HG03159 (cell line): ENCODE results near the gene TMEM229B.
A peak's percentile ranks its signal among the peaks of the same experiment; 100 is the strongest.

Experiments
- ATAC-seq: cut with Tn5 transposase; IDR thresholded peaks from one replicate; pipeline ENCODE4 v1.9.1; 2021; ENCODE audit warnings: mild to moderate bottlenecking, moderate library complexity; ENCODE audit not compliant: unreplicated experiment

The TMEM229B gene

DNA sequence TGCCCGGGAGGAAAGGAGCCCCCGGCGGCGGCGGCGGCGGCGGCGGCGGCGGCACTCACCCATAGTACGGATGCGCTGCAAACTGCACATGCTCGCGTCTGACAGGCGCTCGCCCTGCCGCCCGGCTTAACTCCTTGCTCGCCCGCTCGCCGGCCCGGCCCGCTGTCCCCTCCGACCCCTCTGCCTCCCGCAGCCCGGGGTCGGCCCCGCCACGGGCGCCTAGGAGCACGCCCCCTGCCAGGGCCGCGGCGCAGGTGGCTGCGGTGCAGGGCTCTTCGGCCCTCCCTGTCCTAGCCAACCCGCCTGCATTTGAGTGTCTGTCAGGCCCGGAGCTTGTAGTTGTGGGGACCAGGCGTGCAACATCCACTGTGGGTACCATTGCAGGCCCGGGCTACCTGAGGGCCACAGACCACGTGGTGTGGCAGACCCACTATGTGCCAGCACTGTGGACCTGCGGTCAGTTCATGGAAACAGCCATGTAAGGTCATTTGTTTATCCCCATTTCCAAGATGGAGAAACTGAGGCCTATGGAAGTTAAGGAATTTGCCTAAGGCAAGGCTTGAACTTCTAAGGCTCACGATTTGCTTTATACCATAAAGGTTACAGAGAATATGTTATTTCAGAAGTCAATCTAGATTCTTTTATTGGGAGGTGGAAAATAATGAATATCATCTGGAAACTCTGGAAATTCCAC is 27.0 kb upstream of the TMEM229B start:
- peak; percentile 55 for ATAC-seq

DNA sequence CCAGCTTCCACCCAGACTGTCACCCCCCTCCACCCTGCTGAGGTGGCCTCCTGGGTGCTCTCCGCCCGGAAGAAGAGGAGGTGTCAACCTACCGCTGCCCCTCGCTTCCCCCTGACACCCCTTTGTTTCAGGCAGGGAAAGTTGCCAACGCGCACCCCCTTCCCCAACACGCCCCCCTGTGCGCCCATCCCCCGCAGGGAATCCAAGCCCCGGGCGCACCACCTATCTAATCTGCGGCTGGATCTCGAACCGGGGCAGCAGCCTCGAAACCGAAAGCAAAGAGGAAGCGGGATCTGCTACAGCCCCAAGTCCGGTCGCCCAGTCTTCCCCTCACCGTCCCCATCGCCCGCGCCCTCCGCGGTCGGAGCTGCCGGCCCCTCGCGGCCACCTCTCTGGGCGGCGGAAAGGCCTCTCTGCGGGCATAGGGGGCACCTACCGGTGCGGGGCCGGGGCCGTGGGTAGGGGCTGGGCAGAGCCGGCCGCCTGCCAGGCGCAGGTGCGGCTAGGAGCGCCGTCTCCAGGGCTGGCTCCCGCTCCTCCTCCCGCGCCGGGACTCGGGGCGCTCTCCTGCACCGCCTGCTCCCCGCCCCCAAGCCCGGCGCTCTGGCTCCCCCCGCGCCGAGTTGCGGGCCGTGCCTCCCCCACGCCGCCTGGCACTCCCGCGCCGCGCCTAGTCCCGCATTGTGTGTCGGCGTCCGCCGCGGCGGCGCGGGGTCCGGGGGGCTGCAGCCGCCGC is 26.3 kb upstream of the TMEM229B start:
- ATAC-seq: peak; percentile 49

- ATAC-seq: no peak
Measured at GRCh38 chr14:67514203-67514607, 25.7 kb upstream of the TMEM229B start.

DNA sequence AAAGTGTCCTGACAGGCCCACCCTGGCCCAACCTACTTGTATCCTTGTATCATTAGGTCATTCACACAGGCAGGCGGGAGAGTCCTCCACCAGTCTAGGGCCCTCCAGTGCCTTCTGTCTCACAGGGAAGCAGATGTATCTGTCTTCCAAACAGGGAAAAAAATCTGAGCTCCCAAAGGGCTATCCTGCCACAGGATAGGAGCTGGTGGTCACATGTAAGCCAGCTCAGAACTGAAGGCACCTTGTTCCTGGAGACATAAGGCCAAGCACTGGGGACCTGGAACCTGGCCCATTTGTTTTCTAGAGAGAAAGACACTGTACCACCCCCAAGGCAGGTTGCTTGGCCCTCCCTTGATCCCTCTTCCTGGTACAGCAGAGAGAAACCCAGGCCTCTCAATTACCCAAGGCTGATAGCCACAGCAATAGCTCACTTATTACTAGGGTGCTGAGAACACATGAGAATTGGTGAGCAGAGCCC is 25.1 kb upstream of the TMEM229B start:
- no peak for ATAC-seq

DNA sequence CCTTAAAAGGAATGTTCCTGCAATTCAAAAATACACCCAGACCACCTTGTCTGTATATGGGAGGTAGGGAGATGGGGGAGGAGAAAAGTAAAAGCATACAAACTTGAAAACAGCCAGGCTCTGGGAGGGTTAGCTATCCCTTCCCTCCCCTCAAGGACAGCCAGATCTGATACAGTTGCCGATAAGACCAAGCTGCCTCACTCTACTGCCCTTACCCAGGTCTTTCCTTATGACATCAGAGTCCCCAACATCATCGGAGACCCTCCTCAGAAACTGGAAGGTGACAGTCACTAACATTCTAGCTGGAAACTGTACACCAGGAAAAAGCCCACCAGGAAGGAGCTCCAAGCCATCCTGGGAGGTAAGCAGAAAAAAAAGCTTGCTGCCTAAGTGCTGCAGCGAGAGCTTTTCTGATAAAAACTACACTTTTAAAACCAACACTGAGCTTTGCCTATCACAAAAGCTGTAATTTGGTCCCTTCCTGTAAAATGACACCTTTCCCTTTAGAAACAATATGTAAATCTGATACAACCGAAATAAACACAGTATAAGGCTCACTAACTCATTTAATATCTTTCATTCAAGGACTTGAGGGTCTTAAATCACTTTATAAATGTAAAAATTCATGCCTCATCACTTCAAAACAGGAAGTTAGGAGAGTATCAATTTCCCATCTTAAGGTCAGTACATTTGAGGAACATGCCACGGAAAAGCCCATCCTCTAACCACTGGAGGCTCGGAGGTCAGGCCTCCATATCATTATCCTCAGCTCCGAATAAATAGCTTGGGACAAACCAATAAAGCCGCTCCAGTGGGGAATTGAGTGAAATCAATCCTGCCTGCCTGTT is 24.2 kb upstream of the TMEM229B start:
- ATAC-seq: no peak

DNA sequence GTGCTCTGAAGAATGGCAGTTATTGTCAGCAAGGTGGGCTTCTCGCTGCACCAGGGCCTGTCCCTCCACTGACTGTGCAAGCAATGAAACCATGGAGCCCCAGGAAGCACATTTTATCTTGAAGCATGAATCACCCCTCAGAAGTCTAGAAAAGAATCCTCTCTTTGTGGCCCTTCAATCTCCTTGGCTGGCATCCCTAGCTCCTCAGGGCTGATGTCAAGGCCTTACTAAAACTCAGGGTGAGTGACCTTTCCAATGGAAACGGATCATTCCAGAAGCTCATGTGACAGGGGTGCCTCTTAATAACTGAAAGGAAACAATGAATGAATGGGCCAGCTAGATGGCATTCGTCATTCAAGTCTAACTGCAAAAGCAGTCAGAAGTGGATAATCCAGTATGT is 22.3 kb upstream of the TMEM229B start:
- ATAC-seq: no peak

DNA sequence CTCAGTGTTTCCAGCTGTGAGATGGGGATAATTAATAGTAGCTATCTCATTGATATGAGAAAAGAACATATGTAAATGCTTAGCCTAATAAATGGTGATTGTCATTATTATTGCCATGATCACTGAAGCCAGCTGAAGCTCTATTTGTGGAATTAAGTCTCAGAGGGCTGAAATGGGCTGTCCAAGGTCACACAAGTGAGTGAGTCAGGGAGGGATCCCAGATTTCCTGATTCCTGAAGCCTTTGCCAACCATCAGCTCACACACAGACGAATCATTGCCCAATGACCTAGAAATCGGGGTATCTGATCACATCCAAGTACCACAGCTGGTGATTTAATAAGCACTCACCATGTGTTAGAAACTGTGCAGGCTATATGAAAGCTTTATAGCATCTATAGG is 21.6 kb upstream of the TMEM229B start:
- ATAC-seq: no peak

DNA sequence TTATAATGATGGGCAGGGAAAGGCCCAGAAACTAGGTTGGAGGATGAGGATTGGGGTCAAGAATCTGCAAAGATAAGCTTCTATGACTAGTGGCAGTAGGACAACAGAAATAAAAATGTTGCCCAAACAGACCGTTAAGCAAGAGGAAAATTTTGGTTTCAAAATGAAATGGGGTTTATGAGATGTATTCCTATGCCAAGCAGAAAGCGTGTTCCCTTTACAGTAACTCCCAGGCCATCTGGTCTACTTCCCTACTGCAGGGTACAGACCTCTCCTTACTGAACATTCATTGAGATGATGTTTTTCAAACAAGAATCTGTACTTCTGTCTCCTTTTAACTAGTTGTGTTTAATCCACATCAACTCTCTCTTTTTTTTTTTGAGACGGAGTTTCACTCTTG is 20.4 kb upstream of the TMEM229B start:
- no peak for ATAC-seq

- ATAC-seq: no peak
Measured at GRCh38 chr14:67505254-67505653, 16.7 kb upstream of the TMEM229B start.

GRCh38 chr14:67503331-67503730 is 14.8 kb upstream of the TMEM229B start:
- no peak for ATAC-seq

GRCh38 chr14:67502867-67503266 is 14.3 kb upstream of the TMEM229B start:
- ATAC-seq: no peak

DNA sequence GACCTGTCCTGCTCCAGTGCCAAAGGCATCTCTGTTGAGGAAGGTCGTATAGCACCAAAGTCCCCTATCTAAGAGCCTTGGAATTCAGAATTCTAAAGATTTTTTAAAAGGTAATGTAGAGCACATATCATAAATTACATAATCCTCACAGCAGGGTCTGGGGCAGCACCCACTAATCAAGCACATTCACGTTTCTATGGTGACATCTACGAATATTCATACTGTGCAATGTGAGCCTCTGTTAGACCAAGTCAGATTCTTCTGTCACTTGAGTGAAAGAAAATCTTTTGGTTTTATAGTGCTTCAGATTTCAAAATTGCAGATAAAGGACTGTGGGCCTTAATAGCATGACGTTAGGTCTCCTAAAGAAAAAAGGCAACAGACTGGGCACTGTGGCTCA is 13.1 kb upstream of the TMEM229B start:
- no peak for ATAC-seq

DNA sequence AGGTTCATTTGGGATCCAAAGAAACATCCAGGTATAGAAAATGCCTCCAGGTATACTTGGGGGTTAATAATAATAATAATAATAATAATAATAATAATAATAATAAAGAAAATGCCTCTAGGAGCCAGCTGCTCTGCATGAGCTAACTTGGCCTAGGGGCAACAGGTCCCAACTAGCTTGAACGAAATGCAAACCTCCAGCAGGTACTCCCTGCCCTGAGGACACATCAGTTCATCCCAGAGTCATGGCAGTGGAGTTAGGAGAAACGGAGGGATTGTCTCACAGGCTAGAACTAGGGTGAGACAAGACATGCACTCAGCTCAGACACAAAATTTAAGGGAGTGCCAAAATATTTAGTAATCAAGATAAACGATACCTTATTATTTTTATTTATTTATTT is 12.5 kb upstream of the TMEM229B start:
- ATAC-seq: no peak

- no peak for ATAC-seq
Measured at GRCh38 chr14:67497716-67498115, 9.2 kb upstream of the TMEM229B start.

- ATAC-seq: no peak
Measured at GRCh38 chr14:67497216-67497615, 8.7 kb upstream of the TMEM229B start.

GRCh38 chr14:67495827-67496226 is 7.3 kb upstream of the TMEM229B start:
- no peak for ATAC-seq

DNA sequence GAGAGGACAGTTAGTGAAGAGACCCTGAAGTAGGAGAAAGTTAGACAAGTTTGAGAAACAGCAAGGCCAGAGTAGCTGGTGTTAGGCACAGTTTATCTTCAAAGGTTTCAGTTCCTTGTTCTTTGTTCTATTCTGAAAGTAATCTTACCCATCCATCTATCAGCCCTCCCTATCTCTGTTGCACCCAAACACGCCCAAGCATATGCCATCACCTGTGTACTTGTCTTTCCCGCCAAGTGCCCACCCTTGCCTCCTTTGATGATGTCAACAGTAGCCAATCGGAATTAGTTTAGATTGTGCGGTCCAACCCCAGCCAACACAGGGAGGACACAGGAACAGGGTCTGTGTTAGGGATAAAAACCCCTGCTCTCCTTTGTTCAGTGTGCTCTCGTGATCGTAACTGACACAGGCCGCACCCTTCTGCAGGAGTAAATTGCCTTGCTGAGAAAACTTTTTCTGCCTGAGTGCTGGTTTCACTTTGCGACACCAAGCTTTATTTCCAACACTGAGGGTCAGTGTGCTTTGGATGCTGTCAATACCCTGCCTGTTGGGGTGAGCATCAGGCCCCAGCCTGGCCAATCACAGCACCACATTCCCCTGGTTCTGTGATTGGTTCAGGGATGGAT is 4.7 kb upstream of the TMEM229B start:
- ATAC-seq: no peak

- ATAC-seq: no peak
Measured at GRCh38 chr14:67492538-67492937, 4.0 kb upstream of the TMEM229B start.

DNA sequence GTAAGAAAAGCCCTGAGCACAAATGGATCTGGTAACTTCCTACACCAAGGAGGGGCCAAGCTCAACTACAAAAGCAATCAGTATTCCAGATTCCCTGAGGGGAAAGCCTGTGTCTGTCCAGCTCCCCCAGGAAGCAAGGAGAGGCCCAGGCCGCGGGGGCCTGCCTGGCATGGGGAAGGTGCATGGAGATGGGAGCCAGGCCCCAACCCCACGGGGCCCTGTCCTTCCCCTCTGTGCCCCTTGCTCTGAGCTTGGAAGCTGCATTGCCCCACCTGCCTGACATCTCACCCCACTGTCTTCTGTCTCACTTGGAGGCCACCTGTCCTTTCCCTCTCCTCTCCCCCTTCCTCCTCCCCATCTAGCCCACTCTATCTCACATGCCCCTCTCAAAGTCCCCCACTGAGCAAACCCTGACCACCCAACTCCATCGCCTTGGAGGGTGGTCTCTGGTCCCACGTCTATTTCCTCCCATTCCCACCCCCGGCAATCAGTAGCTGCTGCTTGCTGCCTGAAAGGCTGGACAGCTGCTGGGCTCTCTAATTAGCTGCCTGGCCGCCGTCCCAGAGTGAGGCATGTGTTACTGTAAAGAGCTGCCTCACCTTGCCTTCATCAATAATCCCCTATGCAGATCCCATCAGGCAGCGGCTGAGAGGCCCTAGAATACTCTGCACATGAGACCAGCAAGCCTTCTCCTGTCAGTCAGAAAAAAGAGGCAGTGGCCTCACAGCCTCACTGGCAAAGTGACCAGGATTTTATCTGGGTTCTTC is 3.4 kb upstream of the TMEM229B start:
- ATAC-seq: no peak

DNA sequence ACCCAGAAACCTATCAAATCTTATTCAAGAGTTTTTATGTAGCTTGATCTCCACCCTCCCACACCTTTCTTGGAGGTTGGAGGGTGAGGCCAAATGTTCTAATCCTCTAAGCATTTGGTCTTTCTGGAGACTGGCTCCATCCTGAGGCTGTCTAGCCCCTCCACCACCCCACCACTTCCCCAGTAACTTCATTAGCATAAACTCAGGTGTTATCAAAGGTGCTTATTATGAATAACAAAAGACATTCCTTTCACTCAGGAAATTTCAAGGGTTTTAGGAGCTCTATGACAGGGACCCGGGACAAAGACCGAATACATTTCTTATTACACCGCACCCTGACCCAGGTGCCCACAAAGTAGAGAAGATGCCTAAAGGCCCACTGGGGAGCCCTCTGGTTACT is 2.8 kb upstream of the TMEM229B start:
- no peak for ATAC-seq
